ENCODE results near the gene CRTC2.

DNA sequence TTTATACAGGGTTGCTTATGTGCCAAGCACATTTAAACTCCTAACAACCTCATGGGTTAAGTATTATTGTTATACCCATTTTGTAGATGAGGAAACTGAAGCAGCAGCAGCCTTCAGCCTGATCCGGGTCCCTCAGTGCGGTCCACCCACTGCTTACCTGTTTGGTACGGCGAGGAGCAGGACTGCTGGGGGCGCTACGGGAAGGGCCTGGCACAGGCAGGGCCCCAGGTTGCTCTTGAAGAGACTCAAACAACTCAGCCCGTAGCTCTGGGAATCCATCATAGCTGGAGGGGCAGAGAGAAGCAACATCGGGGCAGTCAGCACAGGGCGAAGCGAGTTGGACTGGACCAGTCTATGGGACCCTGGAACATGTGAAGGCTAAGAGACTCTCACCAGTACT lies 21.1 kb downstream of the CRTC2 start:
- TF ChIP-seq EZH2phosphoT487 (IDR thresholded peaks at IDR 0.05; ENCODE audit: unreplicated experiment) (no peak), EZH2 (IDR thresholded peaks at IDR 0.05; ENCODE audit: low read depth, unreplicated experiment) (no peak), POLR2AphosphoS5 (IDR thresholded peaks at IDR 0.05; ENCODE audit: low read depth) (no peak), ZNF114 (CRISPR knock-in tag; IDR thresholded peaks at IDR 0.05) (no peak)
- TF ChIP-seq, protein P1, sequence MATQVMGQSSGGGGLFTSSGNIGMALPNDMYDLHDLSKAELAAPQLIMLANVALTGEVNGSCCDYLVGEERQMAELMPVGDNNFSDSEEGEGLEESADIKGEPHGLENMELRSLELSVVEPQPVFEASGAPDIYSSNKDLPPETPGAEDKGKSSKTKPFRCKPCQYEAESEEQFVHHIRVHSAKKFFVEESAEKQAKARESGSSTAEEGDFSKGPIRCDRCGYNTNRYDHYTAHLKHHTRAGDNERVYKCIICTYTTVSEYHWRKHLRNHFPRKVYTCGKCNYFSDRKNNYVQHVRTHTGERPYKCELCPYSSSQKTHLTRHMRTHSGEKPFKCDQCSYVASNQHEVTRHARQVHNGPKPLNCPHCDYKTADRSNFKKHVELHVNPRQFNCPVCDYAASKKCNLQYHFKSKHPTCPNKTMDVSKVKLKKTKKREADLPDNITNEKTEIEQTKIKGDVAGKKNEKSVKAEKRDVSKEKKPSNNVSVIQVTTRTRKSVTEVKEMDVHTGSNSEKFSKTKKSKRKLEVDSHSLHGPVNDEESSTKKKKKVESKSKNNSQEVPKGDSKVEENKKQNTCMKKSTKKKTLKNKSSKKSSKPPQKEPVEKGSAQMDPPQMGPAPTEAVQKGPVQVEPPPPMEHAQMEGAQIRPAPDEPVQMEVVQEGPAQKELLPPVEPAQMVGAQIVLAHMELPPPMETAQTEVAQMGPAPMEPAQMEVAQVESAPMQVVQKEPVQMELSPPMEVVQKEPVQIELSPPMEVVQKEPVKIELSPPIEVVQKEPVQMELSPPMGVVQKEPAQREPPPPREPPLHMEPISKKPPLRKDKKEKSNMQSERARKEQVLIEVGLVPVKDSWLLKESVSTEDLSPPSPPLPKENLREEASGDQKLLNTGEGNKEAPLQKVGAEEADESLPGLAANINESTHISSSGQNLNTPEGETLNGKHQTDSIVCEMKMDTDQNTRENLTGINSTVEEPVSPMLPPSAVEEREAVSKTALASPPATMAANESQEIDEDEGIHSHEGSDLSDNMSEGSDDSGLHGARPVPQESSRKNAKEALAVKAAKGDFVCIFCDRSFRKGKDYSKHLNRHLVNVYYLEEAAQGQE (IDR thresholded peaks at IDR 0.05; ENCODE audit: unreplicated experiment), result no peak
- TF ChIP-seq, protein P2, sequence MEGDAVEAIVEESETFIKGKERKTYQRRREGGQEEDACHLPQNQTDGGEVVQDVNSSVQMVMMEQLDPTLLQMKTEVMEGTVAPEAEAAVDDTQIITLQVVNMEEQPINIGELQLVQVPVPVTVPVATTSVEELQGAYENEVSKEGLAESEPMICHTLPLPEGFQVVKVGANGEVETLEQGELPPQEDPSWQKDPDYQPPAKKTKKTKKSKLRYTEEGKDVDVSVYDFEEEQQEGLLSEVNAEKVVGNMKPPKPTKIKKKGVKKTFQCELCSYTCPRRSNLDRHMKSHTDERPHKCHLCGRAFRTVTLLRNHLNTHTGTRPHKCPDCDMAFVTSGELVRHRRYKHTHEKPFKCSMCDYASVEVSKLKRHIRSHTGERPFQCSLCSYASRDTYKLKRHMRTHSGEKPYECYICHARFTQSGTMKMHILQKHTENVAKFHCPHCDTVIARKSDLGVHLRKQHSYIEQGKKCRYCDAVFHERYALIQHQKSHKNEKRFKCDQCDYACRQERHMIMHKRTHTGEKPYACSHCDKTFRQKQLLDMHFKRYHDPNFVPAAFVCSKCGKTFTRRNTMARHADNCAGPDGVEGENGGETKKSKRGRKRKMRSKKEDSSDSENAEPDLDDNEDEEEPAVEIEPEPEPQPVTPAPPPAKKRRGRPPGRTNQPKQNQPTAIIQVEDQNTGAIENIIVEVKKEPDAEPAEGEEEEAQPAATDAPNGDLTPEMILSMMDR (conservative IDR thresholded peaks at IDR 0.05; ENCODE audit: low read depth in 2 of 2), result no peak
